Liver (tissue), 9 donors: ENCODE measurements around the gene IL1RAPL1. TPM values are rescaled to one million over a fixed set of nuclear protein-coding genes. Genes with fewer than 3 reads are reported as not detected.

Experiments
- DNase-seq: peaks from one replicate; pipeline ENCODE4 v3.0.0-alpha.2; 2017; ENCODE audit warnings: low spot score
- H3K27ac ChIP-seq, 2 donors: one replicate each; pipeline ENCODE4 v1.7.0; 2013; ENCODE audit warnings: inconsistent platforms in 2 of 2, low read length in 2 of 2, control low read depth in 1 of 2, low read depth in 1 of 2, mild to moderate bottlenecking in 1 of 2
- H3K27me3 ChIP-seq, 4 donors: one replicate each; pipeline versions ENCODE4 v1.6.1 to v1.7.0; 2013; ENCODE audit warnings: low read length in 3 of 4, inconsistent platforms in 1 of 4, mild to moderate bottlenecking in 1 of 4, moderate library complexity in 1 of 4; ENCODE audit not compliant: control insufficient read depth in 4 of 4, insufficient read depth in 4 of 4
- H3K36me3 ChIP-seq, 4 donors: one replicate each; pipeline versions ENCODE4 v1.6.1 to v1.7.0; 2013; ENCODE audit warnings: low read length in 3 of 4, mild to moderate bottlenecking in 3 of 4, low read depth in 1 of 4, moderate library complexity in 1 of 4; ENCODE audit not compliant: control insufficient read depth in 4 of 4, insufficient read depth in 3 of 4
- H3K4me1 ChIP-seq, 4 donors: one replicate each; pipeline versions ENCODE4 v1.6.1 to v1.7.0; 2013; ENCODE audit warnings: low read length in 3 of 4, mild to moderate bottlenecking in 3 of 4, moderate library complexity in 1 of 4; ENCODE audit not compliant: control insufficient read depth in 4 of 4, insufficient read depth in 4 of 4
- H3K4me3 ChIP-seq, 3 donors: one replicate each; pipeline versions ENCODE4 v1.6.1 to v1.7.0; 2013; ENCODE audit warnings: low read length in 3 of 3, control low read depth in 1 of 3, low read depth in 1 of 3, mild to moderate bottlenecking in 1 of 3
- H3K9ac ChIP-seq, 2 donors: one replicate each; pipeline ENCODE4 v1.7.0; 2013; ENCODE audit warnings: low read length in 2 of 2, mild to moderate bottlenecking in 2 of 2, moderate library complexity in 2 of 2, control low read depth in 1 of 2, low read depth in 1 of 2
- H3K9me3 ChIP-seq, 4 donors: one replicate each; pipeline versions ENCODE4 v1.6.1 to v1.7.0; 2013; ENCODE audit warnings: low read length in 3 of 4; ENCODE audit not compliant: control insufficient read depth in 4 of 4
- FOXA1 ChIP-seq: IDR thresholded peaks from 2 replicates; pipeline ENCODE4 v1.6.1; 2016; ENCODE audit warnings: antibody characterized with exemption
- FOXA2 ChIP-seq: IDR thresholded peaks from 2 replicates; pipeline ENCODE4 v1.6.1; 2016; ENCODE audit warnings: antibody characterized with exemption
- GABPA ChIP-seq, 2 donors: IDR thresholded peaks in 1 of 2; conservative IDR thresholded peaks in 1 of 2; 2 replicates each; pipeline ENCODE4 v1.6.1; 2016; ENCODE audit warnings: antibody characterized with exemption in 2 of 2, mild to moderate bottlenecking in 1 of 2, moderate library complexity in 1 of 2
- HNF4A ChIP-seq, 2 donors: conservative IDR thresholded peaks; 2 replicates each; pipeline ENCODE4 v1.6.1; 2016; ENCODE audit warnings: antibody characterized with exemption in 2 of 2, mild to moderate bottlenecking in 2 of 2
- HNF4G ChIP-seq: IDR thresholded peaks from 2 replicates; pipeline ENCODE4 v1.6.1; 2016; ENCODE audit warnings: antibody characterized with exemption
- JUND ChIP-seq, 2 donors: IDR thresholded peaks; 2 replicates each; pipeline ENCODE4 v1.6.1; 2016; ENCODE audit warnings: antibody characterized with exemption in 2 of 2
- NR2F2 ChIP-seq: IDR thresholded peaks from 2 replicates; pipeline ENCODE4 v1.6.1; 2016; ENCODE audit warnings: antibody characterized with exemption
- RAD21 ChIP-seq, 2 donors: IDR thresholded peaks; 2 replicates each; pipeline ENCODE4 v1.6.1; 2016; ENCODE audit warnings: antibody characterized with exemption in 2 of 2, mild to moderate bottlenecking in 2 of 2
- RXRA ChIP-seq, 2 donors: IDR thresholded peaks; 2 replicates each; pipeline ENCODE4 v1.6.1; 2017 to 2018; ENCODE audit warnings: antibody characterized with exemption in 2 of 2, mild to moderate bottlenecking in 1 of 2
- SP1 ChIP-seq: IDR thresholded peaks from 2 replicates; pipeline ENCODE4 v1.6.1; 2018; ENCODE audit warnings: antibody characterized with exemption, mild to moderate bottlenecking
- TAF1 ChIP-seq: conservative IDR thresholded peaks from 2 replicates; pipeline ENCODE4 v1.6.1; 2016; ENCODE audit warnings: antibody characterized with exemption, mild to moderate bottlenecking
- YY1 ChIP-seq: IDR thresholded peaks from 2 replicates; pipeline ENCODE4 v1.6.1; 2016; ENCODE audit warnings: antibody characterized with exemption, mild to moderate bottlenecking
- WGBS: extraction: QIAGEN DNeasy Blood & Tissue Kit; methylation state at CpG from one replicate; pipeline ENCODE4 v1.1.7; 2013; 5-methylcytosine and 5-hydroxymethylcytosine counted together
- polyA plus RNA-seq, 2 donors: library from polyadenylated mRNA; stranded (reverse) in 1 of 2; unstranded in 1 of 2; fragments of 200-250 nt in 1 of 2; fragments of >200 nt in 1 of 2; fragmentation: Nextera tagmentation in 1 of 2; extraction: Ambion mirVana in 1 of 2; gene quantifications; one replicate each; pipeline versions ENCODE4 v1.2.1 to v1.2.3, GENCODE V29; 2013 to 2015
- total RNA-seq, 2 donors: library from RNA; depleted of rRNA; stranded (reverse); fragments of >200 nt; gene quantifications; one replicate each; pipeline ENCODE4 v1.2.3, GENCODE V29; 2014
- TF ChIP-seq, protein P1 (sequence below): IDR thresholded peaks from 2 replicates; pipeline ENCODE4 v1.6.1; 2016; ENCODE audit warnings: antibody characterized with exemption
- TF ChIP-seq, protein P2 (sequence below): IDR thresholded peaks from 2 replicates; pipeline ENCODE4 v1.6.1; 2016; ENCODE audit warnings: antibody characterized with exemption
- TF ChIP-seq, protein P3 (sequence below): fragments of 150-350 bp; IDR thresholded peaks from 2 replicates; pipeline ENCODE4 v1.5.1; 2017; ENCODE audit warnings: improper control_type of control experiment, low read depth, low read length; ENCODE audit not compliant: missing input control
- TF ChIP-seq, protein P4 (sequence below): IDR thresholded peaks from 2 replicates; pipeline ENCODE4 v1.6.1; 2016; ENCODE audit warnings: antibody characterized with exemption, mild to moderate bottlenecking
- TF ChIP-seq, protein P5 (sequence below): IDR thresholded peaks from 2 replicates; pipeline ENCODE4 v1.6.1; 2016; ENCODE audit warnings: antibody characterized with exemption
- donor health status: healthy.
- donor health status: healthy.
- donor health status: healthy.
- donor health status: healthy.
- donor health status: healthy.

IL1RAPL1 gene
- total and polyA plus RNA-seq, 4 donors: 0.08 to 0.33 TPM; not detected in 2

DNA sequence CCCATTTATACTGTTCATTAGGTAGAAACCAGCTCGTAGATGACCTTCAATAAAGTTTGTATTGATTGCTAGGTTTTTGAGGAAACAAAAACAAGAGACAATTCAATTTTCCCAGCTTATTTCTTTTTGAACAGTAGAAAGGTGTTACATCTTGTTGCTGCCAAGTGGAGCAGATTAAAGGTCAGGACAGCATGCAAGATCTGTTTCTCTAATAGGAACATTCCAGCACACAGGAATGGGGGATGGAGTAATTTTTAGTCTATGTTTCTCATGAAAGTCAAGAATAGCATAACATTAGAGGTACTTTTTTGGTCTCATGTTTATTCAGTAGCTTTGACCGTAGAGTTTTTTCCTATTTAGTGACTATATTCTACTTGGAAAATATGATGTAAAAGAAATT, 132.4 kb downstream of the IL1RAPL1 start:
- no peak overlapping the region for H3K4me3 ChIP-seq
- TF ChIP-seq FOXA2 (no peak), HNF4A (conservative IDR thresholded peaks at IDR 0.05) (peak in 1 of 2 donors; percentile 8), FOXA1 (no peak), YY1 (no peak), RXRA (IDR thresholded peaks at IDR 0.05) (no peak)
- TF ChIP-seq, protein P1, sequence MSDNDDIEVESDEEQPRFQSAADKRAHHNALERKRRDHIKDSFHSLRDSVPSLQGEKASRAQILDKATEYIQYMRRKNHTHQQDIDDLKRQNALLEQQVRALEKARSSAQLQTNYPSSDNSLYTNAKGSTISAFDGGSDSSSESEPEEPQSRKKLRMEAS: no peak
- TF ChIP-seq, protein P2, sequence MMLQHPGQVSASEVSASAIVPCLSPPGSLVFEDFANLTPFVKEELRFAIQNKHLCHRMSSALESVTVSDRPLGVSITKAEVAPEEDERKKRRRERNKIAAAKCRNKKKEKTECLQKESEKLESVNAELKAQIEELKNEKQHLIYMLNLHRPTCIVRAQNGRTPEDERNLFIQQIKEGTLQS: no peak
- no peak for DNase-seq
- no peak overlapping the region for H3K27ac ChIP-seq
- no peaks in the 10 kb centered on the region for H3K36me3 ChIP-seq
- no peaks in the 10 kb centered on the region for H3K4me1 ChIP-seq
- H3K27me3 ChIP-seq: no peaks in the 10 kb centered on the region
- WGBS: 52% methylated on average over 2 of the region's 2 CpGs
- no peaks in the 10 kb centered on the region for H3K9me3 ChIP-seq
- H3K9ac ChIP-seq: no peak overlapping the region

DNA sequence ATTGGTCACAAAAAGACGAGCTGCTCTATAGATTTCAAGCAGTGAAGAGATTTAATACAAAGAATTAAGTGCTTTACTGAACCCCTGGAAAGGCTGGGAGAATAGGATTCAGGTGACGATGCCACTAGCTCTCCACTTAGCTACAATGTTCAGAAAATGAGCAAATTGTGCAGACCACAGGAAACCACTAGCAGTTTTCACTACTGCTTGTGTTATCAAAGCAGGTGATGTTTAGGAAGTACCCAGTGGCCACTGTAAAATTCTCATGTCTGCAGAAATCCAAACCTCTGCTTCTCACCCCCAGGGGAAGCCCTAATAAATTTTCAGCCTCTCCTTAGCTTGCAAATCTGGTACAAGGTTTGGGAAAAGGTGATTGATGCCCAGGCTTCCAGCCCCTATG, 165.1 kb downstream of the IL1RAPL1 start:
- TF ChIP-seq NR2F2 (no peak), HNF4G (no peak)
- TF ChIP-seq, protein P3, sequence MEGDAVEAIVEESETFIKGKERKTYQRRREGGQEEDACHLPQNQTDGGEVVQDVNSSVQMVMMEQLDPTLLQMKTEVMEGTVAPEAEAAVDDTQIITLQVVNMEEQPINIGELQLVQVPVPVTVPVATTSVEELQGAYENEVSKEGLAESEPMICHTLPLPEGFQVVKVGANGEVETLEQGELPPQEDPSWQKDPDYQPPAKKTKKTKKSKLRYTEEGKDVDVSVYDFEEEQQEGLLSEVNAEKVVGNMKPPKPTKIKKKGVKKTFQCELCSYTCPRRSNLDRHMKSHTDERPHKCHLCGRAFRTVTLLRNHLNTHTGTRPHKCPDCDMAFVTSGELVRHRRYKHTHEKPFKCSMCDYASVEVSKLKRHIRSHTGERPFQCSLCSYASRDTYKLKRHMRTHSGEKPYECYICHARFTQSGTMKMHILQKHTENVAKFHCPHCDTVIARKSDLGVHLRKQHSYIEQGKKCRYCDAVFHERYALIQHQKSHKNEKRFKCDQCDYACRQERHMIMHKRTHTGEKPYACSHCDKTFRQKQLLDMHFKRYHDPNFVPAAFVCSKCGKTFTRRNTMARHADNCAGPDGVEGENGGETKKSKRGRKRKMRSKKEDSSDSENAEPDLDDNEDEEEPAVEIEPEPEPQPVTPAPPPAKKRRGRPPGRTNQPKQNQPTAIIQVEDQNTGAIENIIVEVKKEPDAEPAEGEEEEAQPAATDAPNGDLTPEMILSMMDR: no peak
- Histone ChIP-seq H3K36me3 (no peaks in the 10 kb centered on the region), H3K9me3 (no peaks in the 10 kb centered on the region), H3K4me3 (no peak overlapping the region), H3K4me1 (no peaks in the 10 kb centered on the region), H3K9ac (no peak overlapping the region), H3K27me3 (no peaks in the 10 kb centered on the region), H3K27ac (no peak overlapping the region)
- 80% methylated on average over 2 of the region's 2 CpGs for WGBS
- DNase-seq: no peak

DNA sequence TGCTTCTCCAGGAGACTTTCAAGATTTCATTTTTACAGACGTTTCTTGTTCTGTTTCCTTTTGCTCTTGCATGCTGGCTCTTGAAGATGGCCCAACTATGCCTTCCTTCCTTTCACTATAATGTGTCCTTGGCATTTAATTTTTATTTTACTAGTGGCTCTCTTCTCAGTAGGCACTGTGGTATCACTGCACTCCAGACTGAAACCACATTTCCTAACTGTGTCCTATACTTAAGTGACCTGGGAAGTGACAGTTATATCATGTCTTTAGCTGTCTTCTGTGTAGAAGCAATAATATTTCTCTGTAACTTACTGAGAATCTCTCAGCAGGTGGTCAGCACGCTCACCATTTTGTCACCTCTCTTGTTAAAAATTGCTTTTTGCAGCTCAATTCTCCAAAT, 168.9 kb downstream of the IL1RAPL1 start:
- TF ChIP-seq RXRA (IDR thresholded peaks at IDR 0.05): no peak
- no peak for TF ChIP-seq HNF4A (conservative IDR thresholded peaks at IDR 0.05)
- TF ChIP-seq, protein P3: no peak
- TF ChIP-seq FOXA1: no peak
- TF ChIP-seq, protein P4, sequence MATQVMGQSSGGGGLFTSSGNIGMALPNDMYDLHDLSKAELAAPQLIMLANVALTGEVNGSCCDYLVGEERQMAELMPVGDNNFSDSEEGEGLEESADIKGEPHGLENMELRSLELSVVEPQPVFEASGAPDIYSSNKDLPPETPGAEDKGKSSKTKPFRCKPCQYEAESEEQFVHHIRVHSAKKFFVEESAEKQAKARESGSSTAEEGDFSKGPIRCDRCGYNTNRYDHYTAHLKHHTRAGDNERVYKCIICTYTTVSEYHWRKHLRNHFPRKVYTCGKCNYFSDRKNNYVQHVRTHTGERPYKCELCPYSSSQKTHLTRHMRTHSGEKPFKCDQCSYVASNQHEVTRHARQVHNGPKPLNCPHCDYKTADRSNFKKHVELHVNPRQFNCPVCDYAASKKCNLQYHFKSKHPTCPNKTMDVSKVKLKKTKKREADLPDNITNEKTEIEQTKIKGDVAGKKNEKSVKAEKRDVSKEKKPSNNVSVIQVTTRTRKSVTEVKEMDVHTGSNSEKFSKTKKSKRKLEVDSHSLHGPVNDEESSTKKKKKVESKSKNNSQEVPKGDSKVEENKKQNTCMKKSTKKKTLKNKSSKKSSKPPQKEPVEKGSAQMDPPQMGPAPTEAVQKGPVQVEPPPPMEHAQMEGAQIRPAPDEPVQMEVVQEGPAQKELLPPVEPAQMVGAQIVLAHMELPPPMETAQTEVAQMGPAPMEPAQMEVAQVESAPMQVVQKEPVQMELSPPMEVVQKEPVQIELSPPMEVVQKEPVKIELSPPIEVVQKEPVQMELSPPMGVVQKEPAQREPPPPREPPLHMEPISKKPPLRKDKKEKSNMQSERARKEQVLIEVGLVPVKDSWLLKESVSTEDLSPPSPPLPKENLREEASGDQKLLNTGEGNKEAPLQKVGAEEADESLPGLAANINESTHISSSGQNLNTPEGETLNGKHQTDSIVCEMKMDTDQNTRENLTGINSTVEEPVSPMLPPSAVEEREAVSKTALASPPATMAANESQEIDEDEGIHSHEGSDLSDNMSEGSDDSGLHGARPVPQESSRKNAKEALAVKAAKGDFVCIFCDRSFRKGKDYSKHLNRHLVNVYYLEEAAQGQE: no peak
- TF ChIP-seq, protein P2: no peak
- TF ChIP-seq RAD21 (IDR thresholded peaks at IDR 0.05): no peak
- no peak for TF ChIP-seq YY1
- no peak for TF ChIP-seq TAF1
- TF ChIP-seq FOXA2: no peak
- TF ChIP-seq, protein P5, sequence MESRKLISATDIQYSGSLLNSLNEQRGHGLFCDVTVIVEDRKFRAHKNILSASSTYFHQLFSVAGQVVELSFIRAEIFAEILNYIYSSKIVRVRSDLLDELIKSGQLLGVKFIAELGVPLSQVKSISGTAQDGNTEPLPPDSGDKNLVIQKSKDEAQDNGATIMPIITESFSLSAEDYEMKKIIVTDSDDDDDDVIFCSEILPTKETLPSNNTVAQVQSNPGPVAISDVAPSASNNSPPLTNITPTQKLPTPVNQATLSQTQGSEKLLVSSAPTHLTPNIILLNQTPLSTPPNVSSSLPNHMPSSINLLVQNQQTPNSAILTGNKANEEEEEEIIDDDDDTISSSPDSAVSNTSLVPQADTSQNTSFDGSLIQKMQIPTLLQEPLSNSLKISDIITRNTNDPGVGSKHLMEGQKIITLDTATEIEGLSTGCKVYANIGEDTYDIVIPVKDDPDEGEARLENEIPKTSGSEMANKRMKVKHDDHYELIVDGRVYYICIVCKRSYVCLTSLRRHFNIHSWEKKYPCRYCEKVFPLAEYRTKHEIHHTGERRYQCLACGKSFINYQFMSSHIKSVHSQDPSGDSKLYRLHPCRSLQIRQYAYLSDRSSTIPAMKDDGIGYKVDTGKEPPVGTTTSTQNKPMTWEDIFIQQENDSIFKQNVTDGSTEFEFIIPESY: no peak
- no peak for TF ChIP-seq SP1
- TF ChIP-seq JUND (IDR thresholded peaks at IDR 0.05): no peak
- no peak for TF ChIP-seq HNF4G
- no peak for TF ChIP-seq GABPA (IDR thresholded peaks at IDR 0.05 in 1 of 2, conservative IDR thresholded peaks at IDR 0.05 in 1 of 2)
- Histone ChIP-seq H3K4me3 (no peak overlapping the region), H3K9ac (no peak overlapping the region), H3K27me3 (no peaks in the 10 kb centered on the region), H3K9me3 (no peaks in the 10 kb centered on the region), H3K27ac (no peak overlapping the region), H3K36me3 (no peaks in the 10 kb centered on the region), H3K4me1 (no peaks in the 10 kb centered on the region)
- WGBS: 69% methylated on average over 2 of the region's 2 CpGs
- no peak for DNase-seq
